Smooth muscle cell (in vitro differentiated cells): ENCODE data around the gene GOLGA6L6. TPM values are rescaled to one million over a fixed set of nuclear protein-coding genes. Genes with fewer than 3 reads are reported as not detected.
"Not testable (repeated sequence)": the region's sequence is repeated elsewhere in the genome, so short reads cannot be mapped to it uniquely, and the experiment has no call there.

Experiments used
- DNase-seq: peaks from one replicate; lab custom pipeline; 2025; ENCODE audit not compliant: unreplicated experiment; lab: John Stamatoyannopoulos, UW
- H2AFZ ChIP-seq: fragments of 200-600 bp; sonication (generic); 2 replicates; pipeline ENCODE4 v1.6.0; 2016; ENCODE audit warnings: antibody characterized with exemption, low read depth, mild to moderate bottlenecking
- H3F3A ChIP-seq: fragments of 200-600 bp; sonication (generic); 2 replicates; pipeline ENCODE4 v1.6.0; 2017; ENCODE audit warnings: antibody characterized with exemption, low read depth
- H3K27ac ChIP-seq: fragments of 200-600 bp; sonication (generic); 2 replicates; pipeline ENCODE4 v1.5.1; 2016; ENCODE audit warnings: low read depth, mild to moderate bottlenecking
- H3K27me3 ChIP-seq: fragments of 200-600 bp; sonication (generic); 2 replicates; pipeline ENCODE4 v1.6.1; 2016; ENCODE audit warnings: low read depth, mild to moderate bottlenecking
- H3K36me3 ChIP-seq: fragments of 200-600 bp; sonication (generic); 2 replicates; pipeline ENCODE4 v1.5.1; 2016; ENCODE audit warnings: low read depth
- H3K4me1 ChIP-seq: fragments of 200-600 bp; sonication (generic); 2 replicates; pipeline ENCODE4 v1.5.1; 2016; ENCODE audit warnings: low read depth
- H3K4me2 ChIP-seq: fragments of 200-600 bp; sonication (generic); 2 replicates; pipeline ENCODE4 v1.6.0; 2016; ENCODE audit warnings: mild to moderate bottlenecking
- H3K4me3 ChIP-seq: fragments of 200-600 bp; sonication (generic); 2 replicates; pipeline ENCODE4 v1.5.1; 2016; ENCODE audit warnings: mild to moderate bottlenecking
- H3K79me2 ChIP-seq: fragments of 200-600 bp; sonication (generic); 2 replicates; pipeline ENCODE4 v1.6.0; 2016; ENCODE audit warnings: low read depth, mild to moderate bottlenecking
- H3K9ac ChIP-seq: fragments of 200-600 bp; sonication (generic); 2 replicates; pipeline ENCODE4 v1.6.0; 2016; ENCODE audit warnings: low read depth
- H3K9me3 ChIP-seq: fragments of 200-600 bp; sonication (generic); replicated peaks from 2 replicates; pipeline ENCODE4 v1.5.1; 2016; ENCODE audit warnings: low read depth
- H4K20me1 ChIP-seq: fragments of 200-600 bp; sonication (generic); 2 replicates; pipeline ENCODE4 v1.6.0; 2016; ENCODE audit warnings: low read depth
- WGBS: methylation state at CpG from one replicate; pipeline ENCODE4 v1.1.7; 2016; ENCODE audit warnings: low lambda C conversion rate; 5-methylcytosine and 5-hydroxymethylcytosine counted together
- polyA plus RNA-seq: library from polyadenylated mRNA; unstranded; fragments of >200 nt; fragmentation: Nextera tagmentation; extraction: Ambion mirVana; gene quantifications from 2 replicates; pipeline ENCODE4 v1.2.1, GENCODE V29; 2016
- total RNA-seq: library from RNA; depleted of rRNA; stranded (reverse); fragments of >200 nt; gene quantifications from 2 replicates; pipeline ENCODE4 v1.2.3, GENCODE V29; 2014

GOLGA6L6 gene
- total RNA-seq = not detected in 2 replicates
- polyA plus RNA-seq = not detected in 2 replicates

GRCh38 chr15:20541700-20542099, at the start of gene GOLGA6L6:
Gene GOLGA6L6, minus strand, starts transcription at chr15:20541800. Its CDS starts 91 bp downstream, at chr15:20541709.
- DNase-seq, H2AFZ ChIP-seq, H3K4me3 ChIP-seq, H3K27ac ChIP-seq, H3K79me2 ChIP-seq, H3F3A ChIP-seq, H3K4me1 ChIP-seq, H3K36me3 ChIP-seq, H3K9me3 ChIP-seq, H3K4me2 ChIP-seq, H3K9ac ChIP-seq, H4K20me1 ChIP-seq, H3K27me3 ChIP-seq: not testable (repeated sequence)
- WGBS = 83% methylated on average over 1 of the region's 7 CpGs

- H3K4me1 ChIP-seq, H3K9me3 ChIP-seq, DNase-seq, H3K36me3 ChIP-seq, H2AFZ ChIP-seq, H3K4me3 ChIP-seq, H3K9ac ChIP-seq, H3K27me3 ChIP-seq, H4K20me1 ChIP-seq, H3F3A ChIP-seq, H3K79me2 ChIP-seq, H3K4me2 ChIP-seq, H3K27ac ChIP-seq: not testable (repeated sequence)
- no CpG with 5 or more reads among the region's 2 CpGs for WGBS
Observed at GRCh38 chr15:20590069-20590468, 48.5 kb upstream of the GOLGA6L6 start.

DNA sequence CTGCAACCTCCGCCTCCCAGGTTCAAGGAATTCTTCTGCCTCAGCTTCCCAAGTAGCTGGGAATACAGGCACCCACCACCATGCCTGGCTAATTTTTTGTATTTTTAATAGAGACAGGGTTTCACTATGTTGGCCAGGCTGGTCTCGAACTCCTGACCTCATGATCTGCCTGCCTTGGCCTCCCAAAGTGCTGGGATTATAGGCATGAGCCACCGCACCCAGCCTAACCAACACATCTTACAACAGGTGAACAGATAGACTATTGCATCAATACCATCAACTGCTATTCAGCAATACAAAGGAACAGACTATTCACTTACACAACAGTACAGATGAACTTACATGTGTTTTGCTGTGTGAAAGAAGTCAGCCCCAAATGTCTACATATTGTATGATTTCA, 45.2 kb upstream of the GOLGA6L6 start:
- not testable (repeated sequence) for H3K4me1 ChIP-seq, H3K4me2 ChIP-seq, DNase-seq, H3K4me3 ChIP-seq, H3F3A ChIP-seq, H3K27ac ChIP-seq, H2AFZ ChIP-seq, H3K27me3 ChIP-seq, H4K20me1 ChIP-seq, H3K36me3 ChIP-seq, H3K9ac ChIP-seq, H3K9me3 ChIP-seq, H3K79me2 ChIP-seq
- WGBS = 73% methylated on average over 2 of the region's 3 CpGs

DNA sequence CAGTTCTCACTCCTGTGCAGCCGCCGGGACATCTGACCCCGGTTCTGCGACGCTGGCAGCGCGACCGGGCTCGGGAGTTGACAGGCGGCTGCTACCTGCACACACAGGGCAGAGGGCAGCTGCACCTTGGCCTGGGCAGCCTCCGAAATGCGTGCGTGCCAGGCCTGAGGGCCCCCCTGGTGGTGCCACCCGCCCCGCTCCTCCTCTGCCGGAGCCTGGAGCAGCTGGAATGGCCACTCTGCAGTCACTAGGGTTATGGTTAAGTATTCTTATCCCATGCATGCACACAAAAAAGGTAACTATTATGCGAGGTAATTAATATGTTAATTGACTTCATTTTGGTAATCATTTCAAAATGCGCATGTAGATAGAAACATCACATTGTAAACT, 41.1 kb upstream of the GOLGA6L6 start:
- H3K9me3 ChIP-seq, H3K4me1 ChIP-seq, H3K4me3 ChIP-seq, H2AFZ ChIP-seq, H3K27ac ChIP-seq, H3K9ac ChIP-seq, H3K79me2 ChIP-seq, DNase-seq, H3F3A ChIP-seq, H3K36me3 ChIP-seq, H3K4me2 ChIP-seq, H4K20me1 ChIP-seq, H3K27me3 ChIP-seq: not testable (repeated sequence)
- 91% methylated on average over 8 of the region's 18 CpGs for WGBS

DNA sequence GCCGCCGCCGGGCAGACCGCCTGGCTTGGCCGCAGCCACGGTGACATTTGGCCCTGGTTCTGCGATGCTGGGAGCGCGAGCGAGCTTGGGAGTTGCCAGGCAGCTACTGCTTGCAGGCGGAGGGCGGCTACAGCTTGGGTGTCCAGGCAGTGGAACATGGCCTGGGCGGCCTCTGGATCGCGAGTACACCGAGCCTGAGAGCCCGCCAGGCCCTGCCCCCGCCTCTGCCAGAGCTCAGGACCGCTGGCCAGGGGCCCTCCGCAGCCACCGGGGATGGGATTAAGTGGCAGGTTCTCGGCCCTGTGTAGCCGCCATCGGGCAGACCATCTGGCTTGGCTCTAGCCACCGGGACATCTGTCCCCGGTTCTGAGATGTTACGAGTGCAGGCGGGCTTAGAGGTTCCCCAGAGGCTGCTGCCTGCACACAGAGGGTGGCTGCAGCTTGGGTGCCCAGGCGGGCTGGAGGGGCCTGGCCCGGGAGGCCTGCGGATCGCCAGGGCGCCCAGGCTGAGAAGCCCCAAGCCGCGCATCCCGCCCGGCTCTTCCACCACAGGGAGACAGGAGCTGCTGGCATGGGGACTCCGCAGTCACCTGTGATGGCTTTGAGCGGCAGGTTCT, 40.6 kb upstream of the GOLGA6L6 start:
- not testable (repeated sequence) for H2AFZ ChIP-seq, H3K9ac ChIP-seq, H3K4me2 ChIP-seq, H3K4me3 ChIP-seq, H3F3A ChIP-seq, H3K27me3 ChIP-seq, H3K79me2 ChIP-seq, H4K20me1 ChIP-seq, H3K27ac ChIP-seq, DNase-seq, H3K4me1 ChIP-seq, H3K9me3 ChIP-seq, H3K36me3 ChIP-seq
- 81% methylated on average over 11 of the region's 39 CpGs for whole genome bisulfite sequencing

DNA sequence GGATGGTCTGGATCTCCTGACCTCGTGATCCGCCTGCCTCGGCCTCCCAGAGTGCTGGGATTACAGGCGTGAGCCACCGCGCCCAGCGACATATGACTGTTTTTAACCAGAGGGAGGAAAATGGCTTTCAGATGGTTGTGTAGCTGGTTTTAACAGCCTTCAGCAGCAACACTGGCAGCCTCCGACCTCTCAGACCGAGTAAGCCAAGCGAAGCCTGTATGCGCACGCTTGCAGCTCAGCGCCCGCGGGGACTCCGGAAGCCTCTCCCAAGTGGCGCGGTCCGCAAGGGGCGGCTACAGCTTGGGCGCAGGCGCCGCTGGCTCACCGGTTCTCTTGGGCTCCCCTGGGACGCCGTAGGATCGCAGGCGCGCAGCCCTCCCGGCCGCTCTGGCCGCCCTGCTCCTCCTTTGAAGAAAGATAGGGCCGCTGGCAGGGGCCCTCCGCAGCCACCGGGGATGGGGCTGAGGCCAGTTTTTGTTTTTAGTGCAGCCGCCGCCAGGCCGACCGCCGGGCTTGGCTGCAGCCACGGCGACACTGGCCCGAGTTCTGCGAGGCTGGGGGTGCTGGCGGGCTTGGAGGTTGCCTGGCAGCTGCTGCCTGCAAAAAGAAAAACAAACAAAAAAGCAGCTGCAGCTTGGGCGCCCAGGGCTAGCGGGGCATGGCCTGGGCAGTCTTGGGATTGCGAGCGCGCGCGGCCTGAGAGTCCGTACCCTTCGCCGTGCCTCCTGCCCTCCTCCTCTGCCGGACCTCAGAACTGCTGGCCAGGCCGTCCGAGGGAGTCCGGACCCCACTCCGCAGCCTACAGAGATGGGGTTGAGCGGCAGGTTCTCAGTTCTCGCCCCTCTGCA, 39.9 kb upstream of the GOLGA6L6 start:
- not testable (repeated sequence) for H3K27me3 ChIP-seq, H2AFZ ChIP-seq, H3K9ac ChIP-seq, H3K4me3 ChIP-seq, H3K36me3 ChIP-seq, H3K27ac ChIP-seq, H3F3A ChIP-seq, DNase-seq, H3K4me1 ChIP-seq, H4K20me1 ChIP-seq, H3K9me3 ChIP-seq, H3K4me2 ChIP-seq, H3K79me2 ChIP-seq
- 97% methylated on average over 15 of the region's 62 CpGs for WGBS

GRCh38 chr15:20579662-20580061, 38.1 kb upstream of the GOLGA6L6 start:
- H2AFZ ChIP-seq, H4K20me1 ChIP-seq, H3K27me3 ChIP-seq, H3K79me2 ChIP-seq, H3K9ac ChIP-seq, H3K36me3 ChIP-seq, H3K4me2 ChIP-seq, H3F3A ChIP-seq, H3K4me1 ChIP-seq, H3K9me3 ChIP-seq, DNase-seq, H3K27ac ChIP-seq, H3K4me3 ChIP-seq: not testable (repeated sequence)
- WGBS = 94% methylated on average over 12 of the region's 14 CpGs

GRCh38 chr15:20551289-20551688, 9.7 kb upstream of the GOLGA6L6 start:
- not testable (repeated sequence) for H3K4me2 ChIP-seq, H3F3A ChIP-seq, H3K4me1 ChIP-seq, H3K36me3 ChIP-seq, H4K20me1 ChIP-seq, H3K27me3 ChIP-seq, DNase-seq, H3K9me3 ChIP-seq, H3K27ac ChIP-seq, H2AFZ ChIP-seq, H3K79me2 ChIP-seq, H3K4me3 ChIP-seq, H3K9ac ChIP-seq
- 96% methylated on average over 19 of the region's 19 CpGs for WGBS
